ENCODE data around the gene DCHS2.

DCHS2 gene

GRCh38 chr4:154349829-154350228, 141.8 kb downstream of the DCHS2 start:
- TF ChIP-seq, protein P1, sequence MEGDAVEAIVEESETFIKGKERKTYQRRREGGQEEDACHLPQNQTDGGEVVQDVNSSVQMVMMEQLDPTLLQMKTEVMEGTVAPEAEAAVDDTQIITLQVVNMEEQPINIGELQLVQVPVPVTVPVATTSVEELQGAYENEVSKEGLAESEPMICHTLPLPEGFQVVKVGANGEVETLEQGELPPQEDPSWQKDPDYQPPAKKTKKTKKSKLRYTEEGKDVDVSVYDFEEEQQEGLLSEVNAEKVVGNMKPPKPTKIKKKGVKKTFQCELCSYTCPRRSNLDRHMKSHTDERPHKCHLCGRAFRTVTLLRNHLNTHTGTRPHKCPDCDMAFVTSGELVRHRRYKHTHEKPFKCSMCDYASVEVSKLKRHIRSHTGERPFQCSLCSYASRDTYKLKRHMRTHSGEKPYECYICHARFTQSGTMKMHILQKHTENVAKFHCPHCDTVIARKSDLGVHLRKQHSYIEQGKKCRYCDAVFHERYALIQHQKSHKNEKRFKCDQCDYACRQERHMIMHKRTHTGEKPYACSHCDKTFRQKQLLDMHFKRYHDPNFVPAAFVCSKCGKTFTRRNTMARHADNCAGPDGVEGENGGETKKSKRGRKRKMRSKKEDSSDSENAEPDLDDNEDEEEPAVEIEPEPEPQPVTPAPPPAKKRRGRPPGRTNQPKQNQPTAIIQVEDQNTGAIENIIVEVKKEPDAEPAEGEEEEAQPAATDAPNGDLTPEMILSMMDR (IDR thresholded peaks at IDR 0.05; ENCODE audit: insufficient read depth, low read depth, low read length, missing control alignments), result peak; percentile 74
- peak; percentile 43 for DNase-seq (ENCODE audit: low read depth)

GRCh38 chr4:154348657-154349056, 142.9 kb downstream of the DCHS2 start:
- TF ChIP-seq, protein P1 (IDR thresholded peaks at IDR 0.05; ENCODE audit: insufficient read depth, low read depth, low read length, missing control alignments), result peak; percentile 9
- DNase-seq (ENCODE audit: low read depth), result no peak
- H3K4me3 ChIP-seq (ENCODE audit: low read length), result no peak overlapping the region

More at GRCh38 chr4:154349829-154350228, 141.8 kb downstream of the DCHS2 start:
- no peak overlapping the region for H3K4me3 ChIP-seq (ENCODE audit: low read length)

GRCh38 chr4:154345359-154345758, 146.2 kb downstream of the DCHS2 start:
- TF ChIP-seq, protein P1 (IDR thresholded peaks at IDR 0.05; ENCODE audit: insufficient read depth, low read depth, low read length, missing control alignments), result no peak
- no peak for DNase-seq (ENCODE audit: low read depth)
- H3K4me3 ChIP-seq (ENCODE audit: low read length), result no peak overlapping the region

DNA sequence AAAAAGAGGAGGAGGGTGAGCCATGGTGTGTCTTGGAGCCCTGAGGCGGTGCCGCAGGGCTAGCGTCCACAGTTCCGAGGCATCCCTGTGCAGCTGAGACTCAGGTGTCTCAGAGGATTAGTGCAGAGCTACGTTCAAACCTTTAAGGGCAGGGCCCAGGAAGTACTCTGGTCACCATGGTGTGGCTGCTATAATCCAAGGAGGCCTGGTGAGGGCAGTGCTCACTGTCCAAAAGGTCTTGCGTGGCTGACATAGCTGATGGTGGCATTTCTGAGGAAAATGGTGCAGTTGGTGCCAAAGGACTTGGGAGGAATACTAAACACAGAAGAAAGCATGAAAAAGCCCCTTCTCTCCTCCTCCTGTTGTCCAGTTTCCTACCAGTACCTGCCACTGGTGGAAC, 146.9 kb downstream of the DCHS2 start:
- no peak for DNase-seq (ENCODE audit: low read depth)
- no peak overlapping the region for H3K4me3 ChIP-seq (ENCODE audit: low read length)
- TF ChIP-seq, protein P1 (IDR thresholded peaks at IDR 0.05; ENCODE audit: insufficient read depth, low read depth, low read length, missing control alignments), result no peak

DNA sequence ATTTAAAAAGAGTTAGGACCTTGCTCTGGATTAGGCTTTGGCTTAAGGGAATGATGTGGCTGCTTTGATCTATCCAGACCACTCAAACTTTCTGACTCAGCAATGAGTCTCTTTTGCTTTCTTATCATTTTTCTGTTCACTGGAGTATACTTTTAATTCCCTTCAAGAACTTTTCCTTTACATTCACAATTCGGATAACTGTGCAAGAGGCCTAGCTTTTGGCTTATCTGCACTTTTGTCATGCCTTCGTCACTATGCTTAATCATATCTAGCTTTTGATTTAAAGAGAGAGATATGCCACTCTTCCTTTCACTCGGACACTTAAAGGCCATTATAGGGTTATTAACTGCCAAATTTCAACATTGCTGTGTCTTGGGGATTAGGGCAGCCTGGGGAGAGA, 147.9 kb downstream of the DCHS2 start:
- H3K4me3 ChIP-seq (ENCODE audit: low read length), result no peak overlapping the region
- DNase-seq (ENCODE audit: low read depth), result no peak
- TF ChIP-seq, protein P1 (IDR thresholded peaks at IDR 0.05; ENCODE audit: insufficient read depth, low read depth, low read length, missing control alignments), result no peak

- no peak for DNase-seq (ENCODE audit: low read depth)
- TF ChIP-seq, protein P1 (IDR thresholded peaks at IDR 0.05; ENCODE audit: insufficient read depth, low read depth, low read length, missing control alignments), result no peak
- H3K4me3 ChIP-seq (ENCODE audit: low read length), result no peak overlapping the region
These were observed 150.2 kb downstream of the DCHS2 start for GRCh38 chr4:154341448-154341847.

DNA sequence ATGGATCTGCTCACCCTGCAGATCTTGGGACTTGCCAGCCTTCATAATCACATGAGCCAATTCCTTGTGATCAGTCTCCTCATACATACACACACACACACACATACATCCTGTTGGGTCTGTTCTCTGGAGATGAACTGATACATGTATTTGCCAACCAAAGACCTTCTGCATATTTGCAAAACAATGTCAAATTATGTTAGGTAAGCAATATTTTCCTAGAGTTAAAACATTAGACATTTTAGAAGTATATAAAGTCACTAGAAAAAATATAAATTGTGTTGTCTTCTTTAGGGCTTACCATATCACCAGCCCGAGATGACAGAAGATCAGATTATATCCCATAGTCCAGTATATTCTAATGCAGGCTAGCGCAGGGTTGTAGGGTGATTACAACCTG, 156.0 kb downstream of the DCHS2 start:
- TF ChIP-seq, protein P1 (IDR thresholded peaks at IDR 0.05; ENCODE audit: insufficient read depth, low read depth, low read length, missing control alignments), result no peak
- H3K4me3 ChIP-seq (ENCODE audit: low read length), result no peak overlapping the region
- no peak for DNase-seq (ENCODE audit: low read depth)
